Neural cell (in vitro differentiated cells): ENCODE results near the gene COPZ2.

Source experiments
- CTCF ChIP-seq: fragments of 450-650 bp; IDR thresholded peaks from 2 replicates; pipeline ENCODE4 v1.5.1; 2014; ENCODE audit warnings: antibody characterized with exemption, mild to moderate bottlenecking, moderate library complexity; ENCODE audit not compliant: poor library complexity, severe bottlenecking
- EP300 ChIP-seq: fragments of 450-650 bp; conservative IDR thresholded peaks from 2 replicates; pipeline ENCODE4 v1.6.1; 2014; ENCODE audit warnings: antibody characterized with exemption, mild to moderate bottlenecking, moderate library complexity; ENCODE audit not compliant: poor library complexity, severe bottlenecking
- EZH2 ChIP-seq: fragments of 200-600, 300-800 bp; shearing (Covaris generic), sonication (generic); IDR thresholded peaks from 2 replicates; pipeline ENCODE4 v1.6.1; 2014; ENCODE audit warnings: antibody characterized with exemption, low read length, borderline replicate concordance, mild to moderate bottlenecking; ENCODE audit not compliant: insufficient read depth, poor library complexity, severe bottlenecking
- MXI1 ChIP-seq: fragments of 450-650 bp; conservative IDR thresholded peaks from 2 replicates; pipeline ENCODE4 v1.6.1; 2014; ENCODE audit warnings: antibody characterized with exemption, mild to moderate bottlenecking; ENCODE audit not compliant: poor library complexity, severe bottlenecking
- POLR2AphosphoS5 ChIP-seq: IDR thresholded peaks from 2 replicates; pipeline ENCODE4 v1.6.1; 2012
- RAD21 ChIP-seq: fragments of 450-650 bp; conservative IDR thresholded peaks from 2 replicates; pipeline ENCODE4 v1.6.1; 2014; ENCODE audit warnings: antibody characterized with exemption, mild to moderate bottlenecking, moderate library complexity

GRCh38 chr17:48047741-48048383, 10.3 kb upstream of the COPZ2 start, which contains the start of gene NFE2L1:
- TF ChIP-seq CTCF (no peak), MXI1 (peak; percentile 94), RAD21 (peak; percentile 21), EP300 (peak; percentile 46), EZH2 (no peak), POLR2AphosphoS5 (peak; percentile 84)
